ENCODE measurements around the gene CIT.

Gene CIT

GRCh38 chr12:119645535-119646059, 231.5 kb downstream of the CIT start:
- no peak for DNase-seq (ENCODE audit: low read depth, low spot score)

GRCh38 chr12:119644930-119645329, 232.2 kb downstream of the CIT start:
- DNase-seq (ENCODE audit: low read depth, low spot score): no peak

GRCh38 chr12:119642986-119643385, 234.1 kb downstream of the CIT start:
- no peak for DNase-seq (ENCODE audit: low read depth, low spot score)
